CD14-positive monocyte (primary cell): ENCODE results near the gene ACBD7. TPM values are rescaled to one million over a fixed set of nuclear protein-coding genes. Genes with fewer than 3 reads are reported as not detected.

Source experiments
- DNase-seq, 3 donors: peaks; one replicate each; pipeline ENCODE4 v3.0.0-alpha.2; 2011 to 2022
- H2AFZ ChIP-seq: 2 replicates; pipeline ENCODE4 v1.6.0; 2012; ENCODE audit warnings: mild to moderate bottlenecking, low read depth, low read length, inconsistent platforms; ENCODE audit not compliant: insufficient read depth, poor library complexity, severe bottlenecking
- H3K27ac ChIP-seq, 2 donors: 1 replicate in 1 of 2; 2 replicates in 1 of 2; pipeline ENCODE4 v1.5.1; 2012 to 2013; ENCODE audit warnings: low read length in 2 of 2, control low read depth in 1 of 2, inconsistent platforms in 1 of 2, low read depth in 1 of 2, mild to moderate bottlenecking in 1 of 2
- H3K27me3 ChIP-seq, 2 donors: one replicate each; pipeline versions ENCODE4 v1.6.0 to v1.6.1; 2011 to 2013; ENCODE audit warnings: low read length in 2 of 2; ENCODE audit not compliant: control insufficient read depth in 2 of 2, insufficient read depth in 2 of 2
- H3K36me3 ChIP-seq, 2 donors: replicated peaks in 1 of 2; 1 replicate in 1 of 2; 2 replicates in 1 of 2; pipeline versions ENCODE4 v1.5.1 to v1.6.1; 2012 to 2013; ENCODE audit warnings: low read length in 2 of 2, control low read depth in 1 of 2, inconsistent platforms in 1 of 2, mild to moderate bottlenecking in 1 of 2; ENCODE audit not compliant: insufficient read depth in 2 of 2, control insufficient read depth in 1 of 2
- H3K4me1 ChIP-seq, 2 donors: 1 replicate in 1 of 2; 2 replicates in 1 of 2; pipeline versions ENCODE4 v1.5.1 to v1.6.1; 2012 to 2013; ENCODE audit warnings: low read length in 2 of 2, control low read depth in 1 of 2, inconsistent platforms in 1 of 2, mild to moderate bottlenecking in 1 of 2, moderate library complexity in 1 of 2; ENCODE audit not compliant: insufficient read depth in 2 of 2, control insufficient read depth in 1 of 2
- H3K4me2 ChIP-seq: replicated peaks from 2 replicates; pipeline ENCODE3; 2012; ENCODE audit warnings: low read length, moderate library complexity, mild to moderate bottlenecking; ENCODE audit not compliant: poor library complexity, severe bottlenecking; ENCODE audit errors: extremely low read depth
- H3K4me3 ChIP-seq, 3 experiments: fragments of 200-600 bp in 1 of 3; sonication (generic) in 1 of 3; replicated peaks in 1 of 3; 1 replicate in 2 of 3; 2 replicates in 1 of 3; pipeline ENCODE4 v1.5.1; 2011 to 2013; ENCODE audit warnings: low read length in 3 of 3, mild to moderate bottlenecking in 3 of 3, control low read depth in 2 of 3, low read depth in 2 of 3, inconsistent platforms in 1 of 3, moderate library complexity in 1 of 3
- H3K79me2 ChIP-seq: 2 replicates; pipeline ENCODE4 v1.6.0; 2012; ENCODE audit warnings: mild to moderate bottlenecking, control low read depth, inconsistent platforms, low read length, moderate library complexity; ENCODE audit not compliant: insufficient read depth
- H3K9ac ChIP-seq: 2 replicates; pipeline ENCODE4 v1.6.0; 2017; ENCODE audit warnings: low read length, mild to moderate bottlenecking; ENCODE audit not compliant: insufficient read depth, poor library complexity, severe bottlenecking
- H3K9me3 ChIP-seq, 2 donors: replicated peaks in 1 of 2; 1 replicate in 1 of 2; 2 replicates in 1 of 2; pipeline versions ENCODE4 v1.5.1 to v1.6.1; 2012 to 2013; ENCODE audit warnings: low read length in 2 of 2, control low read depth in 1 of 2; ENCODE audit not compliant: control insufficient read depth in 1 of 2, insufficient read depth in 1 of 2
- H4K20me1 ChIP-seq: 2 replicates; pipeline ENCODE4 v1.6.0; 2012; ENCODE audit warnings: mild to moderate bottlenecking, low read length, control low read depth, moderate library complexity; ENCODE audit not compliant: insufficient read depth
- H3K27ac Mint-ChIP-seq, 7 donors: one replicate each; pipeline ENCODE4 v1.8.0; 2020; ENCODE audit warnings: mild to moderate bottlenecking in 7 of 7, mixed read lengths in 7 of 7, moderate library complexity in 6 of 7, inconsistent platforms in 2 of 7
- H3K27me3 Mint-ChIP-seq, 3 donors: one replicate each; pipeline ENCODE4 v1.8.0; 2021 to 2022; ENCODE audit warnings: low read depth in 3 of 3, mild to moderate bottlenecking in 3 of 3, mixed read lengths in 3 of 3, moderate library complexity in 3 of 3, inconsistent platforms in 1 of 3
- H3K36me3 Mint-ChIP-seq, 2 donors: one replicate each; pipeline ENCODE4 v1.8.0; 2020; ENCODE audit warnings: mixed read lengths in 2 of 2, inconsistent platforms in 1 of 2, mild to moderate bottlenecking in 1 of 2
- H3K4me1 Mint-ChIP-seq: one replicate; pipeline ENCODE4 v1.8.0; 2020; ENCODE audit warnings: mild to moderate bottlenecking, mixed read lengths
- H3K4me3 Mint-ChIP-seq, 2 donors: one replicate each; pipeline ENCODE4 v1.8.0; 2020; ENCODE audit warnings: mild to moderate bottlenecking in 2 of 2, mixed read lengths in 2 of 2, moderate library complexity in 1 of 2
- H3K9me3 Mint-ChIP-seq, 7 donors: one replicate each; pipeline ENCODE4 v1.8.0; 2020 to 2022; ENCODE audit warnings: mixed read lengths in 7 of 7, mild to moderate bottlenecking in 6 of 7, moderate library complexity in 6 of 7, inconsistent platforms in 2 of 7
- WGBS: methylation state at CpG from one replicate; pipeline ENCODE4 v1.1.5; 2013; ENCODE audit warnings: missing lambda C conversion rate; ENCODE audit not compliant: insufficient coverage; 5-methylcytosine and 5-hydroxymethylcytosine counted together
- intact Hi-C, 2 donors: fragments of 100-400 bp; cut with micrococcal nuclease; formaldehyde crosslinking; loops; one replicate each; pipeline versions ENCODE4 v1.15.0 to v1.15.1; 2023
- polyA plus RNA-seq, 3 donors: library from polyadenylated mRNA; depleted of rRNA in 1 of 3; unstranded in 2 of 3; stranded (reverse) in 1 of 3; fragments of 300-500 nt in 2 of 3; fragments of >200 nt in 1 of 3; fragmentation: Illumina TruSeq in 2 of 3; gene quantifications; 1 replicate in 2 of 3; 2 replicates in 1 of 3; pipeline ENCODE4 v1.2.3, GENCODE V29; 2012 to 2021
- TF ChIP-seq, protein P1 (sequence below): fragments of 200-600 bp; IDR thresholded peaks from one replicate; pipeline ENCODE4 v1.8.0; 2022; ENCODE audit warnings: antibody characterized with exemption, mild to moderate bottlenecking

The ACBD7 gene
- polyA plus RNA-seq, 3 donors: 0.11 TPM; not detected in 2

DNA sequence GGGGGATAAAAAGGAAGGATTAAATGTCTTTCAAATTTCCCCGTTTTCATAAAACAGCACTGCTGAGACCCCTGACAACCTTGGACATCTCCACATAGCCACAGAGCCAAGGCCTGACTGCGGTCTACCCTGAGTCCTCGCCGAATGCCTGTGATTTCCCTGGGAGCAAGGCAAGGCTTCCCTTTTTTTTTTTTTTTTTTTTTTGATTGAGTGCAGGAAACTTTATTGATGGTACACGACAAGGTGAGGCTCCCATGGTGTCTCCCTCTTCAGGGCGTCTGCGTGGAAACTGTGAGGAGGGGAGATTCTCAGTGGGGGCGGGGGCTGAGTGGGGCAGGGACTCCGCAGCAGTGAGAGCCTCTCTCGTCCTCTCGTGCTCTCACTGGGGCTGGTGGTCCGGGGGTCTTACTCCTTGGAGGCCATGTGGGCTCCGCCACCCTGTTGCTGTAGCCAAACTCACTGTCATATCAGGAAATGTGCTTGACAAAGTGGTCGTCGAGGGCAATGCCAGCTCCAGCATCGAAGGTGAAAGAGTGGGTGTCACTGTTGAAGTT lies 4.4 kb upstream of the ACBD7 start:
- H3K4me1 Mint-ChIP-seq: peaks cover 9% of the 10 kb centered on the region
- Histone ChIP-seq H3K27ac (no peak overlapping the region), H3K27me3 (peaks cover 2 to 6% of the 10 kb centered on the region in 2 donors), H4K20me1 (no peaks in the 10 kb centered on the region), H2AFZ (no peak overlapping the region), H3K4me1 (peaks cover 18 to 21% of the 10 kb centered on the region in 2 donors), H3K9me3 (no peaks in the 10 kb centered on the region), H3K4me3 (no peak overlapping the region), H3K79me2 (peaks cover 4% of the 10 kb centered on the region), H3K9ac (no peak overlapping the region), H3K36me3 (no peaks in the 10 kb centered on the region), H3K4me2 (no peak overlapping the region)
- H3K27me3 Mint-ChIP-seq: peaks cover 4 to 10% (median 4%) of the 10 kb centered on the region in 3 donors
- no peaks in the 10 kb centered on the region for H3K36me3 Mint-ChIP-seq
- intact Hi-C loops: no loop called here
- H3K27ac Mint-ChIP-seq: no peak overlapping the region
- 100% methylated on average over 4 of the region's 16 CpGs for WGBS
- DNase-seq: no peak
- no peaks in the 10 kb centered on the region for H3K9me3 Mint-ChIP-seq
- TF ChIP-seq, protein P1, sequence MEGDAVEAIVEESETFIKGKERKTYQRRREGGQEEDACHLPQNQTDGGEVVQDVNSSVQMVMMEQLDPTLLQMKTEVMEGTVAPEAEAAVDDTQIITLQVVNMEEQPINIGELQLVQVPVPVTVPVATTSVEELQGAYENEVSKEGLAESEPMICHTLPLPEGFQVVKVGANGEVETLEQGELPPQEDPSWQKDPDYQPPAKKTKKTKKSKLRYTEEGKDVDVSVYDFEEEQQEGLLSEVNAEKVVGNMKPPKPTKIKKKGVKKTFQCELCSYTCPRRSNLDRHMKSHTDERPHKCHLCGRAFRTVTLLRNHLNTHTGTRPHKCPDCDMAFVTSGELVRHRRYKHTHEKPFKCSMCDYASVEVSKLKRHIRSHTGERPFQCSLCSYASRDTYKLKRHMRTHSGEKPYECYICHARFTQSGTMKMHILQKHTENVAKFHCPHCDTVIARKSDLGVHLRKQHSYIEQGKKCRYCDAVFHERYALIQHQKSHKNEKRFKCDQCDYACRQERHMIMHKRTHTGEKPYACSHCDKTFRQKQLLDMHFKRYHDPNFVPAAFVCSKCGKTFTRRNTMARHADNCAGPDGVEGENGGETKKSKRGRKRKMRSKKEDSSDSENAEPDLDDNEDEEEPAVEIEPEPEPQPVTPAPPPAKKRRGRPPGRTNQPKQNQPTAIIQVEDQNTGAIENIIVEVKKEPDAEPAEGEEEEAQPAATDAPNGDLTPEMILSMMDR: no peak
- no peak overlapping the region for H3K4me3 Mint-ChIP-seq

GRCh38 chr10:15091418-15091817 lies 2.8 kb upstream of the ACBD7 start:
- Histone ChIP-seq H3K27ac (no peak overlapping the region), H3K4me3 (no peak overlapping the region), H3K36me3 (no peaks in the 10 kb centered on the region), H3K4me1 (peaks cover 12 to 13% of the 10 kb centered on the region in 2 donors), H4K20me1 (no peaks in the 10 kb centered on the region), H3K79me2 (no peaks in the 10 kb centered on the region), H3K4me2 (no peak overlapping the region), H3K9me3 (no peaks in the 10 kb centered on the region), H3K27me3 (peaks cover 2 to 13% of the 10 kb centered on the region in 2 donors), H2AFZ (no peak overlapping the region), H3K9ac (no peak overlapping the region)
- 95% methylated on average over 4 of the region's 5 CpGs for WGBS
- peaks cover 9 to 12% (median 12%) of the 10 kb centered on the region in 3 donors for H3K27me3 Mint-ChIP-seq
- TF ChIP-seq, protein P1: no peak
- H3K27ac Mint-ChIP-seq: no peak overlapping the region
- H3K4me3 Mint-ChIP-seq: peak overlapping the region in 1 of 2 donors; percentile 13
- intact Hi-C loops: no loop called here
- H3K36me3 Mint-ChIP-seq: no peaks in the 10 kb centered on the region
- H3K4me1 Mint-ChIP-seq: peaks cover 3% of the 10 kb centered on the region
- no peak for DNase-seq
- H3K9me3 Mint-ChIP-seq: no peaks in the 10 kb centered on the region
